ENCODE measurements around the gene GALNT17. TPM values are rescaled to one million over a fixed set of nuclear protein-coding genes. Genes with fewer than 3 reads are reported as not detected.
A peak's percentile ranks its signal among the peaks of the same experiment; 100 is the strongest.
"Not testable (repeated sequence)": the region's sequence is repeated elsewhere in the genome, so short reads cannot be mapped to it uniquely, and the experiment has no call there.

Gene GALNT17
- total RNA-seq, 4 donors from 2014 or later, result 4.4 to 33.8 (median 11.3) TPM

DNA sequence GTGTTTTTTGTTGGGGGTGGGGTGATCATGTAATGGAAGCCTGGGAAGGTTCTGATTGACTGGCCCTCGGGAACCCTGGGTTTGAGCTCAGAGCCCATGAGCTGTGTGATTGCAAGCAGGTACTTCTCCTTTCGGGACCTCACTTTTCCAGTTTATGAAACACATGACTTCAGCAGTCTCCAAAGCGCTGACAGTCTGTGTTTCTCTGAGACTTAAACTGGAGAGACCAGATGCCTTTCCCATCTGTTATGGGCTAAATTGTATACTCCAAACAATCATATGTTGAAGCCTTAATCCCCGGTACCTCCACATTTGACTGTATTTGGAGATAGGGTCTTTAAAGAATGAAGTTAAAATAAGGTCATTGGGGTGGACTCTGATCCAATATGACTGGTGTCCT, 493.6 kb downstream of the GALNT17 start:
- intact Hi-C loops (cut with DNase I; ENCODE audit: low total_unique reads), result no loop called here
- no peak overlapping the region for H3K4me3 ChIP-seq
- H3K27me3 ChIP-seq, result no peaks in the 10 kb centered on the region
- DNase-seq, result no peak
- TF ChIP-seq, protein P1, sequence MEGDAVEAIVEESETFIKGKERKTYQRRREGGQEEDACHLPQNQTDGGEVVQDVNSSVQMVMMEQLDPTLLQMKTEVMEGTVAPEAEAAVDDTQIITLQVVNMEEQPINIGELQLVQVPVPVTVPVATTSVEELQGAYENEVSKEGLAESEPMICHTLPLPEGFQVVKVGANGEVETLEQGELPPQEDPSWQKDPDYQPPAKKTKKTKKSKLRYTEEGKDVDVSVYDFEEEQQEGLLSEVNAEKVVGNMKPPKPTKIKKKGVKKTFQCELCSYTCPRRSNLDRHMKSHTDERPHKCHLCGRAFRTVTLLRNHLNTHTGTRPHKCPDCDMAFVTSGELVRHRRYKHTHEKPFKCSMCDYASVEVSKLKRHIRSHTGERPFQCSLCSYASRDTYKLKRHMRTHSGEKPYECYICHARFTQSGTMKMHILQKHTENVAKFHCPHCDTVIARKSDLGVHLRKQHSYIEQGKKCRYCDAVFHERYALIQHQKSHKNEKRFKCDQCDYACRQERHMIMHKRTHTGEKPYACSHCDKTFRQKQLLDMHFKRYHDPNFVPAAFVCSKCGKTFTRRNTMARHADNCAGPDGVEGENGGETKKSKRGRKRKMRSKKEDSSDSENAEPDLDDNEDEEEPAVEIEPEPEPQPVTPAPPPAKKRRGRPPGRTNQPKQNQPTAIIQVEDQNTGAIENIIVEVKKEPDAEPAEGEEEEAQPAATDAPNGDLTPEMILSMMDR (IDR thresholded peaks at IDR 0.05), result no peak
- no peak for TF ChIP-seq POLR2A (IDR thresholded peaks at IDR 0.05)
- H3K9me3 ChIP-seq, result no peaks in the 10 kb centered on the region
- H3K36me3 ChIP-seq, result no peaks in the 10 kb centered on the region
- H3K27ac ChIP-seq, result no peak overlapping the region
- H3K4me1 ChIP-seq, result no peaks in the 10 kb centered on the region

DNA sequence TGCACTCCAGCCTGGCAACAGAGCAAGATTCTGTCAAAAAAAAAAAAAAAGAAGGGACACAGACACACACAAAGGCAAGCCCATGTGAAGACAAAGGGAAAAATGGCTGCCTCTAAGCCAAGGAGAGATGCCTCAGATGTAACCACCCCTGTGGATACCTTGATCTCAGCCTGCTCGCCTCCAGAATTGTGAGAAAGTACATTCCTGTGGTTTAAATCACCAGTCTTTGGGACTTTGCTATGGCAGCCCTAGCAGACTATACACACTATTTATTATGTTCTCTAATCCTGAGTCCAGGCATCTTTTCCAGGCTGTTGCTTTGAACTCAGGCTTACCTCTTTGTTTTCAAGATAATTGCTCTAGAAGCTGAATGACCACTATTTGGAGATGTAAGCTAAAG, 494.3 kb downstream of the GALNT17 start:
- no peak for DNase-seq
- Histone ChIP-seq H3K27ac (no peak overlapping the region), H3K4me3 (no peak overlapping the region), H3K9me3 (no peaks in the 10 kb centered on the region), H3K36me3 (no peaks in the 10 kb centered on the region), H3K27me3 (no peaks in the 10 kb centered on the region), H3K4me1 (no peaks in the 10 kb centered on the region)
- intact Hi-C loops (cut with DNase I; ENCODE audit: low total_unique reads), result no loop called here
- TF ChIP-seq POLR2A (IDR thresholded peaks at IDR 0.05), result no peak
- TF ChIP-seq, protein P1 (IDR thresholded peaks at IDR 0.05), result no peak

DNA sequence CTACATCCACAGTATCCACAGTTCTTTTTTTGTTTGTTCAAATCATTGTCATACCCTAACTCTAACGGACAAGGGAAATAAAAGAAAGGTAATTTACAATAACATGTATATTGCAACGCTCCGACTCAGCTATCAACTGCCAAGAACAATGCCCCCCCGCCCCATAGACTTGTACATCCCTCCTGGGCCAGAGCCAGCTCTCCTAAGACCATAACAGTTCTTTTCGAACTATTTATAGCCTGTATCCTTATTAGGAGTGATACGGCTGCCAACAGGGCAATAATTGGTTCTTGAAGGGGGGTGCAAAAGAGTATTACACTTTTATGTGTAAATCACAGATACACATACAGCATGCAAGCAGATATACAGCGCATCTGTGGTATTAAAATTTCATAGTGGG, 495.7 kb downstream of the GALNT17 start:
- DNase-seq, result peak in 1 of 2 donors; percentile 56
- no peaks in the 10 kb centered on the region for H3K36me3 ChIP-seq
- H3K4me1 ChIP-seq, result no peaks in the 10 kb centered on the region
- TF ChIP-seq POLR2A (IDR thresholded peaks at IDR 0.05), result no peak
- TF ChIP-seq, protein P1 (IDR thresholded peaks at IDR 0.05), result no peak
- no peak overlapping the region for H3K27ac ChIP-seq
- no peaks in the 10 kb centered on the region for H3K27me3 ChIP-seq
- H3K4me3 ChIP-seq, result no peak overlapping the region
- no peaks in the 10 kb centered on the region for H3K9me3 ChIP-seq
- intact Hi-C loops (cut with DNase I; ENCODE audit: low total_unique reads), result no loop called here

DNA sequence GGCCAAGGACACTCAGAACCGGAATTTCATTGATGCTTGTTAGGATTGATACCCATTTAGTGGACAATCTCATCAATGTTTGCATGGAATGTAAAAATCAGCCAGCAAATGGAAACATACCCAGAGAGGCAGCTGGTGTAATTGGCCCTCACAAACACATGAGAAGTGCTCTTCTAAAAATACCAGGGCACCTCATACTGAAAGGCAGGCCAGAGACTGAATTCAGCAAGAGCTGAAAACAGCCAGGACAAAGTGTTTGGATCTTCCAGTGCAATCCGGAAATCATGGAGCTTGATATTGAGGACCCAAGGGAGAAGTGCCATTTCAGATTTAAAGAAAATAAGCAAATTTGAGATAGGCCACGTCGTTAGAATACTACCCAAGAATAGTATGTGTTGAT, 498.6 kb downstream of the GALNT17 start:
- H3K36me3 ChIP-seq, result no peaks in the 10 kb centered on the region
- no peak for DNase-seq
- intact Hi-C loops (cut with DNase I; ENCODE audit: low total_unique reads), result no loop called here
- no peaks in the 10 kb centered on the region for H3K27me3 ChIP-seq
- TF ChIP-seq, protein P1 (IDR thresholded peaks at IDR 0.05), result no peak
- no peak for TF ChIP-seq POLR2A (IDR thresholded peaks at IDR 0.05)
- no peaks in the 10 kb centered on the region for H3K4me1 ChIP-seq
- no peaks in the 10 kb centered on the region for H3K9me3 ChIP-seq
- H3K27ac ChIP-seq, result no peak overlapping the region
- H3K4me3 ChIP-seq, result no peak overlapping the region

DNA sequence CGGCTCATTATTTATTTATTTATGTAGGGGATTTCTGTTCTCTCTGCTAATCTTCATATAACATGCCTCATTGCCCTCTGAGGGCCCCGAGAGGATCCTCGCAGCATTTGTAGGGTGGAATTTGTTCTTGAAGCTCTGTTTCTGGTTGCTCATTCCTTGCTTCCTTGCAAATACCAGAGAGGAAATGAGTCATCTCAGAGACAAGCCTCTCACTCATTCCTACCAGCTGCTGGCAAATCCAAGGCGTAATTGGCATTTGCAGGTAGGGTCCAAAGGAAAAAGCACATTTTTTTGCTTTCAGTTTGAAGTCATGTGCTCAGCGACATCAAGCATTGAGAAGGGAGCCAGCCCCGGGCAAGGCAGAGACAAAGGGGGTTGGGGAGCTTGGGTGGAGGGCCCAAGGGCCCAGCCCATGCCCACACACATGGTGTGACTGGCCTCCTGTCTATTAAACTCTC, 501.6 kb downstream of the GALNT17 start:
- Histone ChIP-seq H3K36me3 (no peaks in the 10 kb centered on the region), H3K4me1 (no peaks in the 10 kb centered on the region), H3K9me3 (no peaks in the 10 kb centered on the region), H3K27me3 (no peaks in the 10 kb centered on the region), H3K27ac (peak overlapping the region; percentile 49 to 67), H3K4me3 (no peak overlapping the region)
- TF ChIP-seq POLR2A (IDR thresholded peaks at IDR 0.05), result no peak
- TF ChIP-seq, protein P1 (IDR thresholded peaks at IDR 0.05), result no peak
- intact Hi-C loops (cut with DNase I; ENCODE audit: low total_unique reads), result no loop called here
- DNase-seq, result no peak

DNA sequence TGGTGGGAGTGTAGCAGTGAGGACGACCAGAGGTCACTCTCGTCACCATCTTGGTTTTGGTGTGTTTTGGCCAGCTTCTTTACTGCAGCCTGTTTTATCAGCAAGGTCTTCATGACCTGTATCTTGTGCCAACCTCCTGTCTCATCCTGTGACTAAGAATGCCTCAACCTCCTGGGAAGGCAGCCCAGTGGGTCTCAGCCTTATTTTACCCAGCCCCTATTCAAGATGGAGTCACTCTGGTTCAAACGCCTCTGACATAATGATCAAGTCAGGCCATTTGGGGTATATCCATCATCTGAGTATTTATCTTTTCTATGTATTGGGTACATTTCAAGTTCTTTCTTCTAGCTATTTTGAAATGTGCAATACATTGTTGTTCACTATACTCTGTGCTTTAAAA, 503.9 kb downstream of the GALNT17 start:
- H3K27me3 ChIP-seq; H3K27ac ChIP-seq; DNase-seq; H3K36me3 ChIP-seq; H3K4me3 ChIP-seq; intact Hi-C loops (cut with DNase I; ENCODE audit: low total_unique reads); H3K4me1 ChIP-seq; H3K9me3 ChIP-seq: not testable (repeated sequence)

Data from uterus (tissue), 4 donors.